MM.1S (cell line): ENCODE data around the gene PLEKHM3.

Experiments
- DNase-seq: peaks from one replicate; pipeline ENCODE4 v3.0.0-alpha.2; 2015
- H2AFZ ChIP-seq: fragments of 300-600 bp; sonication (generic); 2 replicates; pipeline ENCODE4 v1.6.0; 2016; ENCODE audit warnings: antibody characterized with exemption, low read length
- H3F3A ChIP-seq: fragments of 300-600 bp; sonication (generic); 2 replicates; pipeline ENCODE4 v1.6.1; 2016; ENCODE audit warnings: mild to moderate bottlenecking, antibody characterized with exemption, low read length, moderate library complexity, mixed read lengths; ENCODE audit not compliant: insufficient read depth
- H3K27ac ChIP-seq: fragments of 300-600 bp; sonication (generic); 2 replicates; pipeline ENCODE4 v1.5.1; 2016; ENCODE audit warnings: mild to moderate bottlenecking, low read length
- H3K27me3 ChIP-seq: fragments of 300-600 bp; sonication (generic); replicated peaks from 2 replicates; pipeline ENCODE4 v1.6.0; 2016; ENCODE audit warnings: low read length; ENCODE audit not compliant: insufficient read depth
- H3K36me3 ChIP-seq: fragments of 300-600 bp; sonication (generic); replicated peaks from 2 replicates; pipeline ENCODE4 v1.6.1; 2016; ENCODE audit warnings: mild to moderate bottlenecking, low read length, mixed read lengths; ENCODE audit not compliant: insufficient read depth
- H3K4me1 ChIP-seq: fragments of 300-600 bp; sonication (generic); 2 replicates; pipeline ENCODE4 v1.6.1; 2016; ENCODE audit warnings: low read length, mixed read lengths
- H3K4me2 ChIP-seq: fragments of 300-600 bp; sonication (generic); 2 replicates; pipeline ENCODE4 v1.6.0; 2016; ENCODE audit warnings: low read depth, low read length
- H3K4me3 ChIP-seq: fragments of 300-600 bp; sonication (generic); 2 replicates; pipeline ENCODE4 v1.5.1; 2016; ENCODE audit warnings: low read length, mixed read lengths
- H3K79me2 ChIP-seq: fragments of 300-600 bp; sonication (generic); 2 replicates; pipeline ENCODE4 v1.6.1; 2016; ENCODE audit warnings: mixed run types, low read length, mixed read lengths
- H3K9ac ChIP-seq: fragments of 300-600 bp; sonication (generic); 2 replicates; pipeline ENCODE4 v1.6.1; 2016; ENCODE audit warnings: low read length, mixed read lengths
- H3K9me2 ChIP-seq: fragments of 300-600 bp; sonication (generic); replicated peaks from 2 replicates; pipeline ENCODE4 v1.6.1; 2016; ENCODE audit warnings: mild to moderate bottlenecking, low read length, mixed read lengths; ENCODE audit not compliant: insufficient read depth
- H3K9me3 ChIP-seq: fragments of 300-600 bp; sonication (generic); replicated peaks from 2 replicates; pipeline ENCODE4 v1.6.1; 2016; ENCODE audit warnings: mild to moderate bottlenecking, low read length, mixed read lengths; ENCODE audit not compliant: insufficient read depth
- H4K20me1 ChIP-seq: fragments of 300-600 bp; sonication (generic); 2 replicates; pipeline ENCODE4 v1.6.1; 2016; ENCODE audit warnings: mild to moderate bottlenecking, low read length, moderate library complexity, mixed read lengths; ENCODE audit not compliant: insufficient read depth
- CTCF ChIP-seq: fragments of 300-600 bp; sonication (generic); IDR thresholded peaks from 2 replicates; pipeline ENCODE4 v1.5.1; 2016; ENCODE audit warnings: antibody characterized with exemption, low read length, mixed read lengths
- EZH2 ChIP-seq: fragments of 300-600 bp; sonication (generic); optimal IDR thresholded peaks from 2 replicates; pipeline ENCODE3; 2017; ENCODE audit warnings: low read depth, mild to moderate bottlenecking, antibody characterized with exemption, low read length, mixed read lengths
- EZH2phosphoT487 ChIP-seq: fragments of 300-600 bp; sonication (generic); IDR thresholded peaks from 2 replicates; pipeline ENCODE4 v1.6.1; 2018; ENCODE audit warnings: antibody characterized with exemption, low read length

The PLEKHM3 gene

GRCh38 chr2:207988975-207989374 lies 36.4 kb downstream of the PLEKHM3 start:
- H3K79me2 ChIP-seq: no peaks in the 10 kb centered on the region
- H3K4me3 ChIP-seq: no peak overlapping the region
- no peaks in the 10 kb centered on the region for H3K9me2 ChIP-seq
- H3K9ac ChIP-seq: no peak overlapping the region
- peaks cover 4% of the 10 kb centered on the region; the same call in 1 of the 2 replicates for H3F3A ChIP-seq
- TF ChIP-seq EZH2phosphoT487: no peak
- TF ChIP-seq CTCF: no peak
- TF ChIP-seq EZH2: no peak
- H2AFZ ChIP-seq: no peak overlapping the region
- H3K27me3 ChIP-seq: no peaks in the 10 kb centered on the region
- no peaks in the 10 kb centered on the region for H4K20me1 ChIP-seq
- H3K4me2 ChIP-seq: no peak overlapping the region
- H3K36me3 ChIP-seq: no peaks in the 10 kb centered on the region
- peaks cover 1% of the 10 kb centered on the region; the same call in 1 of the 2 replicates for H3K4me1 ChIP-seq
- DNase-seq: no peak
- H3K9me3 ChIP-seq: no peaks in the 10 kb centered on the region
- H3K27ac ChIP-seq: no peak overlapping the region

- Histone ChIP-seq H3K4me2 (no peak overlapping the region), H3K27me3 (no peaks in the 10 kb centered on the region), H3F3A (0 out of 2 replicates have a peak, but pooled peaks cover 4% of the 10 kb centered on the region), H3K36me3 (no peaks in the 10 kb centered on the region), H3K27ac (no peak overlapping the region), H3K4me1 (peaks cover 8% of the 10 kb centered on the region), H3K79me2 (no peaks in the 10 kb centered on the region), H3K9me3 (no peaks in the 10 kb centered on the region), H2AFZ (no peak overlapping the region), H3K9ac (no peak overlapping the region), H4K20me1 (no peaks in the 10 kb centered on the region), H3K4me3 (no peak overlapping the region), H3K9me2 (no peaks in the 10 kb centered on the region)
- no peak for DNase-seq
- TF ChIP-seq CTCF (no peak), EZH2phosphoT487 (no peak), EZH2 (no peak)
These were observed 38.2 kb downstream of the PLEKHM3 start for GRCh38 chr2:207987025-207987716.

GRCh38 chr2:207984765-207985480 lies 40.4 kb downstream of the PLEKHM3 start:
- no peak overlapping the region for H3K9ac ChIP-seq
- H4K20me1 ChIP-seq: no peaks in the 10 kb centered on the region
- H3F3A ChIP-seq: 0 out of 2 replicates have a peak, but pooled peaks cover 4% of the 10 kb centered on the region
- no peaks in the 10 kb centered on the region for H3K9me2 ChIP-seq
- TF ChIP-seq EZH2phosphoT487: no peak
- TF ChIP-seq CTCF: no peak
- no peak for TF ChIP-seq EZH2
- H3K79me2 ChIP-seq: no peaks in the 10 kb centered on the region
- H3K36me3 ChIP-seq: no peaks in the 10 kb centered on the region
- H3K27me3 ChIP-seq: no peaks in the 10 kb centered on the region
- no peak overlapping the region for H3K4me3 ChIP-seq
- H2AFZ ChIP-seq: no peak overlapping the region
- peaks cover 8% of the 10 kb centered on the region for H3K4me1 ChIP-seq
- no peak for DNase-seq
- H3K9me3 ChIP-seq: no peaks in the 10 kb centered on the region
- no peak overlapping the region for H3K27ac ChIP-seq
- no peak overlapping the region for H3K4me2 ChIP-seq
